ENCODE measurements around the gene TMEM151A.

- TF ChIP-seq CTCF (conservative IDR thresholded peaks at IDR 0.05; ENCODE audit: low read depth, low read length) (no peak), RAD21 (IDR thresholded peaks at IDR 0.05; ENCODE audit: low read length) (no peak), POLR2A (IDR thresholded peaks at IDR 0.05; ENCODE audit: low read depth, low read length) (no peak), MXI1 (IDR thresholded peaks at IDR 0.05; ENCODE audit: borderline replicate concordance, low read depth, low read length) (no peak), RFX5 (IDR thresholded peaks at IDR 0.05; ENCODE audit: low read depth, low read length) (no peak), FOS (IDR thresholded peaks at IDR 0.05; ENCODE audit: low read depth, low read length) (no peak), RCOR1 (IDR thresholded peaks at IDR 0.05; ENCODE audit: insufficient replicate concordance, low read length) (no peak)
Measured at GRCh38 chr11:66293777-66294625, 2.3 kb downstream of the TMEM151A start.

Data from IMR-90 (cell line).